Adipose tissue (tissue), 3 donors: ENCODE results near the gene SLC7A6OS. TPM values are rescaled to one million over a fixed set of nuclear protein-coding genes. Genes with fewer than 3 reads are reported as not detected.

Experiments used
- H3K27ac ChIP-seq: one replicate; pipeline ENCODE4 v1.5.1; 2013; ENCODE audit warnings: low read depth, low read length
- WGBS, 3 donors: extraction: QIAGEN DNeasy Blood & Tissue Kit; methylation state at CpG; one replicate each; pipeline ENCODE4 v1.1.7; 2013; 5-methylcytosine and 5-hydroxymethylcytosine counted together
- polyA plus RNA-seq, 3 donors: library from polyadenylated mRNA; stranded (reverse); fragments of 200-250 nt; gene quantifications; one replicate each; pipeline ENCODE4 v1.2.3, GENCODE V29; 2013
- donor health status: healthy with polysubstance abuse.
- donor health status: Bipolar disorder and iron deficiency.
- donor health status: healthy.

Gene SLC7A6OS
- polyA plus RNA-seq, 3 donors: 4.7 to 9.2 (median 5.0) TPM

GRCh38 chr16:68346892-68347480 is 36.2 kb upstream of the SLC7A6OS start:
- 88 to 92% (median 89%) methylated on average over 12 of the region's 12 CpGs for WGBS, 3 donors
- no peak overlapping the region for H3K27ac ChIP-seq

DNA sequence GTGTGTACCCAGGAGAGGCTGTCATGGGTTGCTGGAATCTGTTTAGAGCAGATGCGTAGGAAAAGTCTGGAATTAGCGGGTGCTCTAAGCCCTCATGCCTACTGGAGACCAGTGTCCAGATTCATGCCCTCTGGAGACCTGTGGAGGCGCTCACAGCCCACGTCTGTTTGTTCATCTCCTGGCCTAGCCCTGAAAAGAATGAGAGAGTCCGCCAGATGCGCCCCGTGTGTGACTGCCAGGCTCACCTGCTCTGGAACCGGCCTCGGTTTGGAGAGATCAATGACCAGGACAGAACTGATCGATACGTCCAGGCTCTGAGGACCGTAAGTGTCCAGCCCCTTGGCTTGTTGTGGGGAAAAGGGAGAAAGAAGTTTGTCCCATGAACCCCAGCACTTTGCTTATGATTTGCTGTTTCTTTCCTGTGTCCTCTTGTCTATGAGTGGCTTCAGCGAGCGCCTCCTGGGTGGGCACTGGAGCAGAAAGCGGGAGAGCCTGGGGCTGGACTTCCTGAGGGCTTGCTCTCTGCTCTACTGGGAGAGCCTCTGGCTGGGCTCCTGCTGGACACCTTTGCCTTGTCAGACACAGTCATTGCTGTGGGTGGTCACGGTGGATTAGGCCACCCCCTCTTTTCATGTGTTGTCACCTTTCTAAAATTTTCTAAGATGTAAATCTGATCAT is 35.4 kb upstream of the SLC7A6OS start:
- H3K27ac ChIP-seq: no peak overlapping the region
- 93 to 96% (median 95%) methylated on average over 16 of the region's 16 CpGs for WGBS, 3 donors

GRCh38 chr16:68345351-68345810 is 34.6 kb upstream of the SLC7A6OS start:
- 70 to 87% (median 72%) methylated on average over 11 of the region's 11 CpGs for WGBS, 3 donors
- no peak overlapping the region for H3K27ac ChIP-seq

GRCh38 chr16:68344252-68344651 is 33.5 kb upstream of the SLC7A6OS start:
- WGBS, 3 donors: 66 to 93% (median 70%) methylated on average over 11 of the region's 11 CpGs
- H3K27ac ChIP-seq: no peak overlapping the region

GRCh38 chr16:68343137-68343536 is 32.4 kb upstream of the SLC7A6OS start:
- H3K27ac ChIP-seq: no peak overlapping the region
- 92 to 95% (median 94%) methylated on average over 7 of the region's 7 CpGs for WGBS, 3 donors

DNA sequence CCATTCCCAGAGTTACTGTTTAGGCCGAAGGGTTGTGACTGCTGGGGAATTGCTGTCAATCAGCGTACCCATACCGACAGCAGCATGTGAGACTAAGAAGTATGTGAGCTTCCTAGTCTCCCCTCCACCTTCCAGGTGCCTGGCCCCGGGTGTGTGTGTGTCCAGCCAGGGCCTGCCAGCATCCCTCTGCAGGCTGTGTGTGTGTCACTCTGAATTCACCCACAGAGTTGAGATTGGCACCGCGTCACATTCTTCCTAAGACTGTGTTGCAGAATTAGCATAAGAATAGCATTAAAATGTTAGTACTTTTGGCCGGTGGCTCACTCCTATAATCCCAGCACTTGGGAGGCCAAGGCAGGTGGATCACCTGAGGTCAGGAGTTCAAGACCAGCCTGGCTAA is 31.9 kb upstream of the SLC7A6OS start:
- H3K27ac ChIP-seq: no peak overlapping the region
- 92 to 93% (median 92%) methylated on average over 7 of the region's 7 CpGs for WGBS, 3 donors

DNA sequence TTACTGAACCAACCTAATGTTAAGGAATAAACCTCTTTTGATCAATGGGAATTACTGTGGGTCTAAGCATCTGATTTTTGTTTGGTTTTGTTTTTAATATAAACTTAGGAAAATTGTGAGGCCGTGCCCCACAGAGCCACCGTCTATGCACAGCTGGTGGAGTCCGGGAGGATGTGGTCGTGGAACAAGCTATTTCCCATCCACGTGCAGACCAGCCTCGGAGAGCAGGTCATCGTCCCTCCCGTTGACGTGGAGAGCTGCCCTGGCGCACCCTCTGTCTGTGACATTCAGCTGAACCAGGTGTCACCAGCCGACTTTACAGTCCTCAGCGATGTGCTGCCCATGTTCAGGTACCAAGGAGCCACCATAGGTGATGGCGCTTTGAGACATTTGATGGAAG is 28.5 kb upstream of the SLC7A6OS start:
- H3K27ac ChIP-seq: no peak overlapping the region
- WGBS, 3 donors: 87 to 96% (median 92%) methylated on average over 13 of the region's 13 CpGs

DNA sequence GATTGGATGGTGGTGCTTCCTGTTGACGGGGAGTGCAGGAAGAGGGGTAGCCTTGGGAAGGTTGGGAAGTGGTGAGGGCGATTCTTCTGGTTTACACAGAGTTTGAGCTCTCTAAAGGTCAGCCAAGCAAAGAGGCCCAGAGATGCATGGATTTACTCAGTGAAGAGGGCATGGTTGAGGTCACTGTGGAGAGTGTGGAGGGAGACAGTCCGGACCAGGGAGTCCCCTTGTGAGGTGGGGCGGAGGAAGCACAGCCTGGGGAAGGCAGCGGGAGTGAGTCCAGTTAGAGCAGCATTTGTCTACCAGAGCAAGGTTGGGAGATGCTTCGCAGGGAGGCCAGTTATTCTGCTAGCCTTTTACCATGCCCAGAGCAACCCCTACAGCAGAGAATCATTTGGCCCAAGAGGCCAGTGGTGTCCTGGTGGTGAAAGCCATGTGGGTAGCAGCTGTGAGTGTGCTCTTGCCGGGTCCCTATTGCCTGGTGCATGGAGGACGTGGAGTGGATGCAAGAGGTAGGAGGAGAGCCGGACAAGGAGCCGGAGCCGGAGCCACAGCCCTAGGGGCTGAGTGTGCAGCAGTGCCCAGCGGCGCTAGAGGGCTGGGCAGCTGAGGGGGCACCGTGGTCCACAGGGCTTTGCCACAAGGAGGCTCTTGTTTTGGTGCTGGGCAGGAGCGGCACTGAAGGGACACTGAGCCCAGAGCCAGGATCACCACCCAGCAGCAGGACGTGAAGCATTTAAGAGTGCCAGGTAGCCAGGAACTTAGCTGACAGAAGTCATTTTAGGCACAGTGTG is 27.8 kb upstream of the SLC7A6OS start:
- WGBS, 3 donors: 92 to 97% (median 92%) methylated on average over 16 of the region's 16 CpGs

DNA sequence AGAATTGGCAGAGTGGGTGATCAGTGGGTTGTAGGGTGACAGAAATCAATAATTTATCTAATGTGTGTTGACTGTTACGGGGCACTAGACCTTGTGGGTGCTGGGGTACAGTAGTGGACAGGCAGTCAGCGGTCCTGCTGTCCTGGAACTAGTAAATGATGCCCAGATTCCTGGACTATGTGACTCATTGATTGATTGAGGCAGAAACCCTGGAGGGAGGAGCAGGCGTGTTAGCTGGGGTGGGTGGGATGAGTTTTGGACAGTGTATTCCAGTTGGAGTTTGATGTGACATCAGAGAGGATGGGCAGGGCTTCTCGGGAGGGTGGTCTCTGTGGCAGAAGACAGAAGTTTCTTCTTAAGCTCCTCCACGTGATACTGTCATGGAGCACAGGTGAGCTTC is 24.4 kb upstream of the SLC7A6OS start:
- H3K27ac ChIP-seq: no peak overlapping the region
- WGBS, 3 donors: 78 to 82% (median 79%) methylated on average over 5 of the region's 5 CpGs

More for the DNA sequence above, 27.8 kb upstream of the SLC7A6OS start:
- H3K27ac ChIP-seq: no peak overlapping the region

GRCh38 chr16:68332411-68333121 is 21.8 kb upstream of the SLC7A6OS start:
- 26 to 66% (median 35%) methylated on average over 7 of the region's 7 CpGs for WGBS, 3 donors
- H3K27ac ChIP-seq: no peak overlapping the region

- H3K27ac ChIP-seq: no peak overlapping the region
- WGBS, 3 donors: 23 to 54% (median 24%) methylated on average over 4 of the region's 4 CpGs
Observed at GRCh38 chr16:68331879-68332410, 21.2 kb upstream of the SLC7A6OS start.

GRCh38 chr16:68328860-68329390 is 18.2 kb upstream of the SLC7A6OS start:
- H3K27ac ChIP-seq: no peak overlapping the region
- WGBS, 3 donors: 32 to 41% (median 39%) methylated on average over 3 of the region's 3 CpGs

GRCh38 chr16:68328151-68328859 is 17.6 kb upstream of the SLC7A6OS start:
- 42 to 45% (median 43%) methylated on average over 13 of the region's 13 CpGs for WGBS, 3 donors

GRCh38 chr16:68324780-68325357 is 14.1 kb upstream of the SLC7A6OS start:
- 86 to 93% (median 87%) methylated on average over 8 of the region's 8 CpGs for WGBS, 3 donors
- H3K27ac ChIP-seq: no peak overlapping the region

More at GRCh38 chr16:68328151-68328859, 17.6 kb upstream of the SLC7A6OS start:
- no peak overlapping the region for H3K27ac ChIP-seq

DNA sequence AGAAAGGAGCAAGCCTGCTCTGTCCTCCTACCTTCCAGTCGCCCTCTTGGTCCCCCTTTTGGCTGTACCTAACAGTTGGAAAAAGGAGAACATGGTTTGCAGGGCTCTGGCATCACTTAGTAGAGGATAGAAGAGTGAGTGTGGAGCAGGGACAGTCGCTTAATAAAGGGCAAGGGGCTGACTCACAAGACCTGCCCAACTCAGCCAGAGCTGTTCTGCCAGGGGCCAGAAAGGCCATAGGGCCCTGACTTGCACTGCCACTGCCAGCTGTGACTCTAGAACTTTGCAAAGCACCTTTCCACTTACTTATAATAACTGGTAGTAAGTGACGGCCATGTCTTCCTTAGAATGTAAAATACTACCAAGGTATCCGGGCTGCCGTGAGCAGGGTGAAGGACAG is 13.6 kb upstream of the SLC7A6OS start:
- 88 to 95% (median 93%) methylated on average over 5 of the region's 5 CpGs for WGBS, 3 donors
- no peak overlapping the region for H3K27ac ChIP-seq

DNA sequence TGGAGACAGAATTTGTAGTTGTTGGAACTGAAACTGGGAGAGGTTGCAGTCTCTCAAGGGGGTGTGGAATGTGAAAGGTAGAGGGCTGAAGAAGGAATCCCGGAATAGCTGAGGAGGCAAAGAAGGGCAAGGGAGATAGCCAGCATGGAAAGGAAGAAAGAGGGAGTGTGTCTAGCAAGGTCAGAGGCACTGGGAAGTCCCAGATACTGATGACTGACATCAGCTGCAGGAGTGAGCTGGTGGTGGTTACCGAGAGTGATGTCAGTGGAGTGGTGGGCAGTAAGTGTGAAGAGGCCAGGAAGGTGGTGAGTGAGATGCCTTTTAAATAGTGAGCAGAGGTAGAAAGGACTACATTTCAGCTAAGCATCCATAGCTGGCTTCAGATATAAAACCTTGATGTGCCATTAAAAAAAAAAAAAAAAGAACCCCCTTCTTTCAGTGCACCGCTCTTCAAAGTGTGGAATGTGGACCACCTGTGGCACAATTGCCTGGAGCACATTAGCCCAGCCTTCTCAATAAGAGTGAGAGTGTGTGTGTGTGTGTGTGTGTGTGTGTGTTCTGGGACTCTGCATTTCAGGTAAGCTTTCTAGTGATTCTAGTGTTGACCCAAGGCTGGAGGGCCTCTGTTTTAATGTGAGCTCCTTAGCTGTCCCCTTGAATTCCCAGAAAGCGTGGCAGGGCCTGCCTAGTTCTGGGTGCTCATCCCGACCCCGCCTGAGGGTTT is 8.6 kb upstream of the SLC7A6OS start:
- no peak overlapping the region for H3K27ac ChIP-seq
- 93 to 95% (median 95%) methylated on average over 6 of the region's 6 CpGs for WGBS, 3 donors

- H3K27ac ChIP-seq: no peak overlapping the region
- 81 to 89% (median 88%) methylated on average over 4 of the region's 4 CpGs for WGBS, 3 donors
Observed at GRCh38 chr16:68313116-68313515, 2.4 kb upstream of the SLC7A6OS start.
